ENCODE data around the gene NOP16. TPM values are rescaled to one million over a fixed set of nuclear protein-coding genes. Genes with fewer than 3 reads are reported as not detected.

The NOP16 gene
- total and polyA plus RNA-seq, 2 of the 13 experiments (the other 11 are each of a cell fraction or from before 2014, with no cell fraction given): 43.3 to 48.4 TPM

- peaks cover 18% of the 10 kb centered on the region for H3K79me2 ChIP-seq (ENCODE audit: insufficient read depth, low read length)
- no peak overlapping the region for H3K27ac ChIP-seq (ENCODE audit: extremely low read length, insufficient read depth, low read length)
- FAIRE-seq (no peak), DNase-seq (ENCODE audit: low spot score) (no peak), ATAC-seq (no peak)
- no peak overlapping the region for H3K4me2 ChIP-seq (ENCODE audit: low read depth, low read length)
- intact Hi-C loops (cut with micrococcal nuclease; ENCODE audit: unreplicated experiment) (no loop called here), in situ Hi-C loops (cut with HindIII; ENCODE audit: extremely low pct_ligation_motif_present, low pct_unique_long_range_greater_than_20kb) (no loop called here)
- H3K36me3 ChIP-seq (replicated peaks in 1 of 2; ENCODE audit: control insufficient read depth in 1 of 2, insufficient read depth in 2 of 2, low read length in 2 of 2): peaks cover 45 to 85% of the 10 kb centered on the region in 2 experiments
- peaks cover 5% of the 10 kb centered on the region for H4K20me1 ChIP-seq (ENCODE audit: insufficient read depth, low read length)
- H3K9ac ChIP-seq (ENCODE audit: insufficient read depth, low read depth, low read length): no peak overlapping the region
- 98% methylated on average over 8 of the region's 8 CpGs for WGBS (ENCODE audit: low lambda C conversion rate)
- TF ChIP-seq ZNF740 (CRISPR knock-in tag; IDR thresholded peaks at IDR 0.05) (no peak), SALL2 (CRISPR knock-in tag; IDR thresholded peaks at IDR 0.05) (no peak), GTF2F1 (IDR thresholded peaks at IDR 0.05; ENCODE audit: low read length) (no peak), PATZ1 (CRISPR knock-in tag; IDR thresholded peaks at IDR 0.05) (no peak), ZNF788 (CRISPR knock-in tag; IDR thresholded peaks at IDR 0.05; ENCODE audit: borderline replicate concordance) (no peak), BATF2 (CRISPR knock-in tag; IDR thresholded peaks at IDR 0.05) (no peak), PAXIP1 (CRISPR knock-in tag; conservative IDR thresholded peaks at IDR 0.05) (no peak), PAWR (CRISPR knock-in tag; IDR thresholded peaks at IDR 0.05; ENCODE audit: borderline replicate concordance) (no peak), ZEB1 (IDR thresholded peaks at IDR 0.05; ENCODE audit: insufficient replicate concordance, low read depth) (no peak), ZNF512 (CRISPR knock-in tag; IDR thresholded peaks at IDR 0.05) (no peak), SRF (IDR thresholded peaks at IDR 0.05; ENCODE audit: low read depth, low read length) (no peak)
- H2AFZ ChIP-seq (ENCODE audit: low read length): no peak overlapping the region
- CTCF ChIA-PET (ENCODE audit: low intra/inter-chr PET ratio, low total read pairs): no interaction called here
- H3K4me3 ChIP-seq (replicated peaks in 1 of 3; ENCODE audit: insufficient read depth in 1 of 3, low read depth in 2 of 3, low read length in 3 of 3): no peak overlapping the region
- H3K4me1 ChIP-seq (ENCODE audit: insufficient read depth, low read length): peaks cover 11% of the 10 kb centered on the region
- no TSS peak for BruUV-seq (replicated peaks)
- H3K9me3 ChIP-seq (ENCODE audit: low read length): no peaks in the 10 kb centered on the region
- POLR2A ChIA-PET: interaction anchor here (3.3 kb wide), 1 partner anchor 11 kb away, joined by 16 read pairs; the partner anchor contains the start of gene KIAA1191
- no peaks in the 10 kb centered on the region for H3K27me3 ChIP-seq (ENCODE audit: control insufficient read depth in 1 of 2, insufficient read depth in 2 of 2, low read length in 2 of 2)
Measured at GRCh38 chr5:176350416-176350815, 38.0 kb downstream of the NOP16 start.
